ENCODE measurements around the gene IL34. TPM values are rescaled to one million over a fixed set of nuclear protein-coding genes. Genes with fewer than 3 reads are reported as not detected.
A peak's percentile ranks its signal among the peaks of the same experiment; 100 is the strongest.

Gene IL34
- total and polyA plus RNA-seq, 2 of the 8 experiments (the other 6 are each of a cell fraction or from before 2014, with no cell fraction given) = 4.6 to 5.6 TPM

DNA sequence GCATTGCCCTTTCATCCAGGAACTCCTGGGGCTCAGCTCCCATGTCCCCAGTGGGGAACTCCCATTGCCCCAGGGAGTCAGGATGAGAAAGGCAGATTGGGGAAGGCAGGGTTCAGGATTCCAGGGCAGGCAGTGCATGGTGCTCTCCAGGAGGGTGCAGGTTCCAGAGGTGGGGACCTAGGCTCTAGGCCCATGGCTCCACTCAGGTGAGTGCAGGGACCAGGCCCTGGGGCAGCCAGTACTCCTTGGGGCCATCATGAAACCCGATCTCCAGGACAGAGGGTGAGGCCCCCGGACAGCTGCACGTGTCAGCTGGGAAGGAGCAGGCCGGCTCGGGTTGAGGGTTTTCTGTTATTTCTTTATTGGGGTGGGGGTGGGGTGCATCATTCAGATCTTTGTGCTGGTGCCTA, 40.7 kb downstream of the IL34 start:
- no peak overlapping the region for H3K23ac ChIP-seq (ENCODE audit: insufficient read length)
- peaks cover 0 to 8% (median 3%) of the 10 kb centered on the region in 4 experiments; a peak in 4 of 7 replicates for H3K27me3 ChIP-seq (replicated peaks in 1 of 4; ENCODE audit: control insufficient read depth in 3 of 4, extremely low read depth in 1 of 4, insufficient read depth in 3 of 4, low read length in 3 of 4)
- H4K5ac ChIP-seq (ENCODE audit: insufficient read length, low read depth, low read length) = no peak overlapping the region
- H2BK12ac ChIP-seq (ENCODE audit: low read depth, low read length) = peak overlapping the region; percentile 62; the same call in 1 of the 2 replicates
- no peak overlapping the region; the same call in none of the 2 replicates for H3K18ac ChIP-seq (ENCODE audit: extremely low read depth, low read length)
- H2AK5ac ChIP-seq (ENCODE audit: low read depth, low read length) = 0 out of 2 replicates have a peak overlapping the region, but pooled peaks have one; percentile 58
- H3K79me1 ChIP-seq (ENCODE audit: low read depth, low read length) = peaks cover 3% of the 10 kb centered on the region; the same call in 1 of the 2 replicates
- no peak overlapping the region; the same call in 1 of the 2 replicates for H4K8ac ChIP-seq (ENCODE audit: extremely low read depth, insufficient read depth, low read length)
- TF ChIP-seq NANOG (IDR thresholded peaks at IDR 0.05; ENCODE audit: insufficient read depth, low read depth, low read length, poor library complexity, severe bottlenecking) (no peak), SIX5 (IDR thresholded peaks at IDR 0.05; ENCODE audit: low read depth, low read length) (no peak), ZNF274 (IDR thresholded peaks at IDR 0.05; ENCODE audit: borderline replicate concordance, extremely low read depth, low read length) (no peak), POLR2AphosphoS5 (IDR thresholded peaks at IDR 0.05; ENCODE audit: low read depth, low read length) (no peak)
- TF ChIP-seq, protein P1, sequence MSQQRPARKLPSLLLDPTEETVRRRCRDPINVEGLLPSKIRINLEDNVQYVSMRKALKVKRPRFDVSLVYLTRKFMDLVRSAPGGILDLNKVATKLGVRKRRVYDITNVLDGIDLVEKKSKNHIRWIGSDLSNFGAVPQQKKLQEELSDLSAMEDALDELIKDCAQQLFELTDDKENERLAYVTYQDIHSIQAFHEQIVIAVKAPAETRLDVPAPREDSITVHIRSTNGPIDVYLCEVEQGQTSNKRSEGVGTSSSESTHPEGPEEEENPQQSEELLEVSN (IDR thresholded peaks at IDR 0.05) = no peak
- TF ChIP-seq, protein P2, sequence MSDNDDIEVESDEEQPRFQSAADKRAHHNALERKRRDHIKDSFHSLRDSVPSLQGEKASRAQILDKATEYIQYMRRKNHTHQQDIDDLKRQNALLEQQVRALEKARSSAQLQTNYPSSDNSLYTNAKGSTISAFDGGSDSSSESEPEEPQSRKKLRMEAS (IDR thresholded peaks at IDR 0.05) = peak; percentile 43
- H2BK120ac ChIP-seq (replicated peaks; ENCODE audit: low read depth, low read length) = no peak overlapping the region
- H3K27ac ChIP-seq (ENCODE audit: low read depth, low read length) = no peak overlapping the region
- peaks cover 6% of the 10 kb centered on the region; the same call in 1 of the 2 replicates for H3K23me2 ChIP-seq (ENCODE audit: low read depth, low read length)
- H4K91ac ChIP-seq (replicated peaks; ENCODE audit: insufficient read length, low read length) = no peak overlapping the region
- no peak overlapping the region for H3K9ac ChIP-seq (replicated peaks in 1 of 4; ENCODE audit: extremely low read depth in 1 of 4, low read depth in 3 of 4, low read length in 3 of 4)
- no peak for FAIRE-seq
- no peaks in the 10 kb centered on the region for H3K36me3 ChIP-seq (ENCODE audit: control insufficient read depth in 2 of 4, insufficient read depth in 4 of 4, low read length in 3 of 4)
- H2BK5ac ChIP-seq (ENCODE audit: low read depth, low read length) = peak overlapping the region; percentile 32; the same call in 1 of the 2 replicates
- H2BK20ac ChIP-seq (ENCODE audit: low read length) = no peak overlapping the region
- 60% methylated on average over 5 of the region's 5 CpGs; no CpG with 5 or more reads in 1 of the 2 experiments for WGBS, 2 experiments (ENCODE audit: extremely low coverage in 1 of 2, insufficient coverage in 1 of 2, insufficient read length in 1 of 2, insufficient replicate concordance in 2 of 2, low coverage in 1 of 2, low lambda C conversion rate in 2 of 2, missing lambda C conversion rate in 1 of 2)
- no peaks in the 10 kb centered on the region for H3K9me3 ChIP-seq (ENCODE audit: insufficient read depth in 2 of 2, low read depth in 1 of 2, low read length in 1 of 2)
- CTCF ChIA-PET (ENCODE audit: partially characterized antibody) = interaction anchor here (0.8 to 6.8 kb wide), 13 partner anchors 7 to 84 kb away, joined by 3 to 57 read pairs (median 5); no protein-coding TSS in a partner anchor
- H3K14ac ChIP-seq (ENCODE audit: insufficient read length) = no peak overlapping the region
- no peak overlapping the region for H3K4ac ChIP-seq (replicated peaks; ENCODE audit: insufficient read length, low read depth, low read length)
- no peak overlapping the region for H2AFZ ChIP-seq (ENCODE audit: low read length)
- H3K79me2 ChIP-seq (ENCODE audit: control insufficient read depth in 1 of 2, insufficient read depth in 2 of 2, low read length in 2 of 2) = no peaks in the 10 kb centered on the region; a peak in 1 of 4 replicates
- no peak overlapping the region; the same call in 1 of the 2 replicates for H2BK15ac ChIP-seq (ENCODE audit: low read length)
- POLR2A ChIA-PET (ENCODE audit: partially characterized antibody) = interaction anchor here (0.8 to 2.2 kb wide), 7 partner anchors 9 to 114 kb away, joined by 3 to 13 read pairs (median 5); partner anchors contain the start of gene VAC14
- H3K56ac ChIP-seq (replicated peaks; ENCODE audit: insufficient read length, low read depth, low read length) = no peak overlapping the region
- DNase-seq (ENCODE audit: low read depth in 1 of 2, low spot score in 2 of 2) = no peak
- no peak overlapping the region for H3K4me2 ChIP-seq (ENCODE audit: insufficient read depth in 1 of 2, low read depth in 2 of 2, low read length in 2 of 2)
- peaks cover 3 to 9% of the 10 kb centered on the region in 2 experiments for H4K20me1 ChIP-seq (replicated peaks in 1 of 2; ENCODE audit: control insufficient read depth in 1 of 2, insufficient read depth in 2 of 2, low read length in 2 of 2)
- no peak overlapping the region for H3K4me3 ChIP-seq (ENCODE audit: extremely low read depth in 1 of 4, insufficient read depth in 2 of 4, low read depth in 3 of 4, low read length in 4 of 4)
- H3K4me1 ChIP-seq (replicated peaks in 1 of 4; ENCODE audit: control insufficient read depth in 3 of 4, insufficient read depth in 4 of 4, low read length in 3 of 4) = peaks cover 0 to 21% (median 14%) of the 10 kb centered on the region in 4 experiments; a peak in 6 of 7 replicates

All from H1 (cell line).